ENCODE measurements around the gene TNN.

The TNN gene

GRCh38 chr1:175147569-175147968 lies 79.9 kb downstream of the TNN start:
- no peak for DNase-seq (ENCODE audit: low read depth, low spot score)

GRCh38 chr1:175148068-175148467 lies 80.4 kb downstream of the TNN start:
- DNase-seq (ENCODE audit: low read depth, low spot score) = no peak

GRCh38 chr1:175150596-175151319 lies 83.1 kb downstream of the TNN start:
- DNase-seq (ENCODE audit: low read depth, low spot score) = no peak

- peak; percentile 82 for DNase-seq (ENCODE audit: low read depth, low spot score)
Measured at GRCh38 chr1:175152006-175152652, 84.5 kb downstream of the TNN start.

DNA sequence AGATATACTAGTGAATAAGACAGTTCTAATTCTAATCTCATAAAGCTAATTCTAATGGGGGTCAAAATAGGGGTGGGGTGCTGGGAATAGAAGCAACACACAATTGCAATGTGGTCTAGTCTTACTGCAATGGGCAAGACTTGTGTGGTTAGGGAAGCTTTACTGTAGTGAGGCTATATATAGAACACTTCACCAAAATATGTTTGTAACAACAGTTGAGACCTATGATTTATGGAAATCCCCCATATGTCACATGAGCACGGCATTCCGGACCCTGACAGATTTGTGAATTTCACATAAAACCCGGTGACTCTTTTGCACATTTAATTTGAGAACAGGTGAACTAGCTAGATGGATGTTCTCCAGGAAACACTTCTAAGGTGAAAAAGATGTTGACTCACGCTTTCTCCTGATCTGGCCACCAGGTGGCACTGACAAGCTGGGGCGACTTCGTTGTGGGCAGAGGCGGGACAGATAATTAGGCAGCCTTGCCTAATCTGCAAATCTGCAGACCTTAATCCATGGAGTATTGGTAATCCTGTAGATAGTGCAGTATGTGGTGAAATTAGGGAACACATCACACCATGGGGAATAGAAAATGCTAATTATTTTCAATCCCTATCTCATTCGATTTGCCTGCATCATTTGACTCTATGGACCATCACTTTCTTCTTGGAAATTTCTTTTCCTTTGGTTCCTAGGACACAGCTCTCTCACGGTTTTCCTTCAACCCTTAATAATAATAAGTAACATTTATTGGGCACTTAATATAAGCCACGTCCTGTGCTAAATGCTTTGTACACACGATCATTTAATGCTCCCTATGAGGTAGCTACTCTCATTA lies 87.2 kb downstream of the TNN start:
- DNase-seq (ENCODE audit: low read depth, low spot score) = peak; percentile 70

GRCh38 chr1:175155473-175155856 lies 87.8 kb downstream of the TNN start:
- DNase-seq (ENCODE audit: low read depth, low spot score) = no peak

DNA sequence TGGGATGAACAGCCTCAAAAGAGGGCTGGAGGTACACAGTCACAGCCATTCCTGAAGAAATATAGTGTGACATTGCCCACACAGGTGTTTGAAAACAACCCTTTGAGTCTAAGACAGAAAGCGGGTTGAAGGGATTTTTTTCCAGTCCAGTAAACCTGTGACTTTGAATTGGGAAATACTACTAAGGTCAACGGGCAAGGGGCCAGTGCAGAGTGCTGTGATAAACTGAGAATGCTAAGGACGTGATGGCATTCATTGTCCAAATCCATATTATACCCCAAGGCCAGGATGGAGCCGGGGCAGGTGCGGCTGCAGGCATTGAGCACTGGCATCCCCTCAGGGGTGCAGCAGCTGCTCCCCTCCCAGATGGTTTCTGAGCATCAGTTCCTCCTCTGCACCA lies 88.3 kb downstream of the TNN start:
- no peak for DNase-seq (ENCODE audit: low read depth, low spot score)

- DNase-seq (ENCODE audit: low read depth, low spot score) = no peak
Measured at GRCh38 chr1:175157200-175157599, 89.6 kb downstream of the TNN start.

DNA sequence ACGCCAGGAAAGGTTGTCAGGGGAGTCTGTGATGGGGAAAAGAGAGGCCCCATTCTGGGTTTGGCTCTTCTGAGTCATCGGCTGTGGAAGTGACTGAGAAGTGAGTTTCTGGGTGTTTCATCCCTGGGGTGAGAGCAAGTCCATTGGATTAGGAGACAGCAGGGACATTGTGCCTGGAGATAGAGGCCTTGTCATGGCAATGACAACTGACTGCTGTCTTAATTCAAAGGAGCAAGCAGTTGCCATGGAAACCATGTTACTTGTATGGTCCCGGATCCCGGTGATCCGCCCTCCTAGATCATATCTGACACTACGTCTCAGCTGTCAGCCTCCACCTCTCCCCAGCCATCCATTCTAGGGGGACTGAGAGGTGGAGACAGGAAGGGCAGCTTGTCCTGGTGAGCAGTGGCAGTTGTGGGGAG lies 90.5 kb downstream of the TNN start:
- no peak for DNase-seq (ENCODE audit: low read depth, low spot score)

GRCh38 chr1:175162955-175163354 lies 95.3 kb downstream of the TNN start:
- DNase-seq (ENCODE audit: low read depth, low spot score) = no peak

DNA sequence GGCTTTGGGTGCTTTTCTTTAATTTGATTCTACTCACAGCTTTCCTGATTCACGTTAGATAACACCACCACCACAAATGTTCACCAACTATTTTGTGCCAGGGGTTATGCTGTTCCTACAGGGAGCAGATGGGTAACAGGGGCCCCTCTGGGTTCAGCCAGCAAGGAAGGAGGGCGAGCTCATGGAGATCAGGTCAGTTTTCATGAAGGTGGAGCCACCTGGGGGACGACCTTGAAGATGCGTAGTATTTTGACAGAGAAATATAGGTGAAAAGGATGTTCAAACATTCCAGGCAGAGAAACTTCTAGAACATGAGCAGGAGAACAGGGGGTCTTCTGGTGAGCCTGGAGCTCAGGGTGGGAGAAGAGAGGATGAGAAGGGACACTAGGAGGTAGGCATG lies 96.1 kb downstream of the TNN start:
- no peak for DNase-seq (ENCODE audit: low read depth, low spot score)

DNA sequence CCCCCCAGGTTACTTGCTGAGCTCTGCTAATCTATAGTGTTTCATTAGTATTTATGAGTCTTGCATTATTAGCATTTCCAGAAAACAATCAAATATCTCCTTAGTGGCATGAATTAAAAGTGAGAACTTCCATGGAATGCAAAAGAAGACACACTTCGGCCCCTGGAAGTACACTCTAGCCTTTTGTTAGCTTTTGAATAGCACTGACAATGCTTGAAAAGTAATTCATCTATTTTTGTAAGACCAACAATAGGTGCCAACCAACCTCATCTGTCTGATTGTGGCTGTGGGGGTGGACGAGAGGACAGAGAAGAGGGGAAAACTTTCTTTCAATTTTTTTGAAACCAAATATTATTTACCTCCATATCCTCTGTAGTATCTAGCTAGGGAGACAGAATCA lies 97.1 kb downstream of the TNN start:
- no peak for DNase-seq (ENCODE audit: low read depth, low spot score)

DNA sequence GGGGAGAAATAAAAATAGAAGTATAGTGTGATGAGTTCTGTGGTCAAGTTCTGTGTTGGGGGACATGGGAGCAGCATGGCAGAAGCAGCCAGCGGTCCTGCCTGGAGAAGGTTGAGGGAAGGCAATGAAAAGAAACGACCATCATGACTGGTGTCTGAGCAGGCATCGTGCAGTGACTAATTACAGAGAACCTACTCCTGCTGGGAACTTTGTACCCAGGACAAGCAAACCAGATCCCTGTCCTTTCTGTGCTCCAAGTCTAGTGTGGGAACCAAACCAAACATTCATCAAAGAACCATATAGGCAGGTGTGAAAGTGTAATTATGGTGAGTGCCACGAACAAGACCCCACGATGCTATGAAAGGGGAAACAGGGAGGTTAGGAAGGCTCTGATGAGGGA lies 99.1 kb downstream of the TNN start:
- DNase-seq (ENCODE audit: low read depth, low spot score) = no peak

- no peak for DNase-seq (ENCODE audit: low read depth, low spot score)
Measured at GRCh38 chr1:175167861-175168260, 100.2 kb downstream of the TNN start.

DNA sequence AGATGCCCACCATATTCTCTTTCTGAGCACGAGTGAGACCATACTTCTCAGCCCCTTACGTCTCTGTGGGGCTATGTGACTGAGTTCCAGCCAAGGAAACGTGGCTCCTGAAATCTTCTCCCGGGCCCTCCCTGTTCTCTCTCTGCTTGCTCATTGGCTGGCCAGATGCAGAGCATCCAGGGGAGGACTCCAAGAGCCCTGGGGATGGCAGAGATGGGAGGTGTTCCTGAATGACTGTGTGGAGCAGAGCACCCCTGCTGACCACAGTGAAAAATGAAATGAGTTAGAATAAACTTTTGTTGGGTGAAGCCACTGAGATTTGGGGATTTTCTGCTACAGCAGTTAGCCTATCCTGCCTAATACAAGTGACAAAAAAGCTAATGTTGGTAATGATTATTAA lies 101.1 kb downstream of the TNN start:
- DNase-seq (ENCODE audit: low read depth, low spot score) = no peak

GRCh38 chr1:175169286-175170018 lies 101.8 kb downstream of the TNN start:
- no peak for DNase-seq (ENCODE audit: low read depth, low spot score)

- DNase-seq (ENCODE audit: low read depth, low spot score) = no peak
Measured at GRCh38 chr1:175171036-175171913, 103.6 kb downstream of the TNN start.

- no peak for DNase-seq (ENCODE audit: low read depth, low spot score)
Measured at GRCh38 chr1:175172503-175172902, 104.9 kb downstream of the TNN start.

DNA sequence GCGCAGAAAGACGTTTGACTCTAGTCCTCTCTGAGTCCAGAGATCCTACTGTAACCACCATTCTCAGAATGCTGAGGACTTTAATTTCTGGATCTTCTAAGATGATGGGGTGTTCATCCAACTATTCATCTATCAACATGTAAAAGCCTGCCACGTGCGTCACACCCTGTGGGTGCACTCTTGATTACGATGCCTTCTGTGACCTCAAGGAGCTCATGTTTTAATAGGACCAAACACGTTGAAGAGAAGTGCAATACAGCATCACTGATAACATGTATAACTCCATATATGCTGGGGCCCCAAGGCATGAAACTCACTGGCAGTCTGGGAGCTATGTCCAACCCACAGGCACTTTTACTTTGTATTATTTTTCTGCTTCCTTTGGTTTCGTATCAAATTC lies 105.9 kb downstream of the TNN start:
- no peak for DNase-seq (ENCODE audit: low read depth, low spot score)

DNA sequence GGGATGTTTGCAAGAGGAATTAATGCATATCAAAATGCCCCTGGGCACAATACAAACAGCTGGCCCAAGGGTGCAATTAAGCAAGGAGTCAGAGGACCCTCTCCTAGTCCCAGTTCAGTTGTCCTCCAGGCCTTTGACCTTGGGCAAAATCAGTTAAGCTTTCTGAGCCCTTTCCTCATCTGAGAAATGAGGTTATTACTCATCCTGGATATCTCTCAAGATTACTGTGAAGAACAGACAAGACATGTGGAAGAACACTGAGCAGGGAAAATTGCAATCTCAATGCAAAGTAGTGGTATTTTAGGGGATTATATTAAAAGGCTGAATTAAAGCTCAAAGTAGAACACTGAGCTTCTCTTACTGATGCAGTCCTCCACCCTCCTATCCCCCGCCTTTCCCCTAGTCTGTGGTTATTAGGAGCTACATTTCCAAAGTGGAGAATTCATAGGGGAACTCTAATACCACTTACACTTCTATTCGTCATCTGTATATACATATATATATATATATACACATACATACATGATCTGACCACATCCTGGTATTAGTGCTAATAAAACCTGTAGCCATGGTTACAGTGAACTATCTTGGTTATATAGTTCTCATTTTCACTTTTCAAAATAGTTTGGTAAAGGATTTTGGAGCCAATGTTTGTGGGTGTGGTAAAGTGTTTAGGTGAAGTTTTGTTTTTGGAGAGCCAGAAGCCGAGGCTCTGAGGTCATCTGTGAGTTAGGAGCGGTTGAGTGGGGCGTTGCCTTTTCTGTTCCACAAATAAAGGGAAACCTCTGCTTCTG lies 106.9 kb downstream of the TNN start:
- DNase-seq (ENCODE audit: low read depth, low spot score) = no peak
